Measurements from ENCODE around the gene UBAP2.

GRCh38 chr9:34027845-34028574 is 20.7 kb downstream of the UBAP2 start:
- TF ChIP-seq CTCF (IDR thresholded peaks at IDR 0.05) = no peak
- TF ChIP-seq POLR2A (IDR thresholded peaks at IDR 0.05) = no peak

Measured in breast epithelium (tissue), 3 donors.